ENCODE data around the gene TRPV5.
A peak's percentile ranks its signal among the peaks of the same experiment; 100 is the strongest.

TRPV5 gene

GRCh38 chr7:142882338-142882678 lies 51.2 kb downstream of the TRPV5 start:
- Histone ChIP-seq H3K36me3 (ENCODE audit: low read depth) (no peaks in the 10 kb centered on the region), H3K4me1 (ENCODE audit: insufficient read depth, poor library complexity, severe bottlenecking) (no peaks in the 10 kb centered on the region), H3K27me3 (ENCODE audit: insufficient read depth, poor library complexity, severe bottlenecking) (peaks cover 9% of the 10 kb centered on the region), H3K4me3 (ENCODE audit: severe bottlenecking) (no peak overlapping the region), H3K9me3 (ENCODE audit: severe bottlenecking) (no peaks in the 10 kb centered on the region), H3K27ac (ENCODE audit: poor library complexity, severe bottlenecking) (no peak overlapping the region)
- TF ChIP-seq, protein P1, sequence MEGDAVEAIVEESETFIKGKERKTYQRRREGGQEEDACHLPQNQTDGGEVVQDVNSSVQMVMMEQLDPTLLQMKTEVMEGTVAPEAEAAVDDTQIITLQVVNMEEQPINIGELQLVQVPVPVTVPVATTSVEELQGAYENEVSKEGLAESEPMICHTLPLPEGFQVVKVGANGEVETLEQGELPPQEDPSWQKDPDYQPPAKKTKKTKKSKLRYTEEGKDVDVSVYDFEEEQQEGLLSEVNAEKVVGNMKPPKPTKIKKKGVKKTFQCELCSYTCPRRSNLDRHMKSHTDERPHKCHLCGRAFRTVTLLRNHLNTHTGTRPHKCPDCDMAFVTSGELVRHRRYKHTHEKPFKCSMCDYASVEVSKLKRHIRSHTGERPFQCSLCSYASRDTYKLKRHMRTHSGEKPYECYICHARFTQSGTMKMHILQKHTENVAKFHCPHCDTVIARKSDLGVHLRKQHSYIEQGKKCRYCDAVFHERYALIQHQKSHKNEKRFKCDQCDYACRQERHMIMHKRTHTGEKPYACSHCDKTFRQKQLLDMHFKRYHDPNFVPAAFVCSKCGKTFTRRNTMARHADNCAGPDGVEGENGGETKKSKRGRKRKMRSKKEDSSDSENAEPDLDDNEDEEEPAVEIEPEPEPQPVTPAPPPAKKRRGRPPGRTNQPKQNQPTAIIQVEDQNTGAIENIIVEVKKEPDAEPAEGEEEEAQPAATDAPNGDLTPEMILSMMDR (IDR thresholded peaks at IDR 0.05; ENCODE audit: poor library complexity, severe bottlenecking) = no peak
- DNase-seq (ENCODE audit: low spot score) (no peak), ATAC-seq (ENCODE audit: low read depth) (no peak)

- no peak overlapping the region for H3K4me3 ChIP-seq (ENCODE audit: severe bottlenecking)
- DNase-seq (ENCODE audit: low spot score) = no peak
- no peaks in the 10 kb centered on the region for H3K9me3 ChIP-seq (ENCODE audit: severe bottlenecking)
- no peaks in the 10 kb centered on the region for H3K4me1 ChIP-seq (ENCODE audit: insufficient read depth, poor library complexity, severe bottlenecking)
- no peak for ATAC-seq (ENCODE audit: low read depth)
- no peak overlapping the region for H3K27ac ChIP-seq (ENCODE audit: poor library complexity, severe bottlenecking)
- no peaks in the 10 kb centered on the region for H3K36me3 ChIP-seq (ENCODE audit: low read depth)
- H3K27me3 ChIP-seq (ENCODE audit: insufficient read depth, poor library complexity, severe bottlenecking) = peaks cover 9% of the 10 kb centered on the region
- TF ChIP-seq, protein P1 (IDR thresholded peaks at IDR 0.05; ENCODE audit: poor library complexity, severe bottlenecking) = no peak
Measured at GRCh38 chr7:142881586-142882337, 51.8 kb downstream of the TRPV5 start.

GRCh38 chr7:142880876-142881505 lies 52.6 kb downstream of the TRPV5 start:
- TF ChIP-seq, protein P1 (IDR thresholded peaks at IDR 0.05; ENCODE audit: poor library complexity, severe bottlenecking) = peak; percentile 64
- Histone ChIP-seq H3K36me3 (ENCODE audit: low read depth) (no peaks in the 10 kb centered on the region), H3K4me1 (ENCODE audit: insufficient read depth, poor library complexity, severe bottlenecking) (no peaks in the 10 kb centered on the region), H3K4me3 (ENCODE audit: severe bottlenecking) (no peak overlapping the region), H3K27me3 (ENCODE audit: insufficient read depth, poor library complexity, severe bottlenecking) (peaks cover 9% of the 10 kb centered on the region), H3K9me3 (ENCODE audit: severe bottlenecking) (no peaks in the 10 kb centered on the region), H3K27ac (ENCODE audit: poor library complexity, severe bottlenecking) (no peak overlapping the region)
- DNase-seq (ENCODE audit: low spot score) (no peak), ATAC-seq (ENCODE audit: low read depth) (peak; percentile 22; the same call in 1 of the 3 replicates)

GRCh38 chr7:142879060-142879459 lies 54.5 kb downstream of the TRPV5 start:
- ATAC-seq (ENCODE audit: low read depth) = no peak
- Histone ChIP-seq H3K4me3 (ENCODE audit: severe bottlenecking) (no peak overlapping the region), H3K27ac (ENCODE audit: poor library complexity, severe bottlenecking) (no peak overlapping the region), H3K36me3 (ENCODE audit: low read depth) (no peaks in the 10 kb centered on the region), H3K4me1 (ENCODE audit: insufficient read depth, poor library complexity, severe bottlenecking) (no peaks in the 10 kb centered on the region), H3K9me3 (ENCODE audit: severe bottlenecking) (no peaks in the 10 kb centered on the region), H3K27me3 (ENCODE audit: insufficient read depth, poor library complexity, severe bottlenecking) (peaks cover 9% of the 10 kb centered on the region)
- TF ChIP-seq, protein P1 (IDR thresholded peaks at IDR 0.05; ENCODE audit: poor library complexity, severe bottlenecking) = no peak
- no peak for DNase-seq (ENCODE audit: low spot score)

DNA sequence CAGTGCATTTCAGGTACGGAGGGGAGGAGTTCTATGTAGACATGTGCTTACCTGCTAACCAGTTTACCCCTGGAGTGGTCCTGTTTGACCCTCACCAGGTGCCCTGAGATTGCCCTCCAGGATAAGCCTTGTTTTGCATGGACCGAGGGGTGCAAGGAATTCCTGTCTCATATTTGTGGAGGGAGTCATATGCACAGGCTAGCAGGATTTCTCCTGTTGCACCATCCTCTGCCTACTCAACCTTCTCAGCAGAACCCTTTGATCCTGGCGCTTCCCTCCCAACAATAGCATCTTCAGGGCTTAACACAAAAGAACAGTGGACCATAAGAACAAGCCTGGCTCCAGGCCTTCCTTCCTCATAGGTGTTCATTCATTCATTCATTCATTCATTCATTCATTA lies 55.2 kb downstream of the TRPV5 start:
- H3K36me3 ChIP-seq (ENCODE audit: low read depth) = no peaks in the 10 kb centered on the region
- no peak for DNase-seq (ENCODE audit: low spot score)
- TF ChIP-seq, protein P1 (IDR thresholded peaks at IDR 0.05; ENCODE audit: poor library complexity, severe bottlenecking) = no peak
- no peak overlapping the region for H3K4me3 ChIP-seq (ENCODE audit: severe bottlenecking)
- H3K9me3 ChIP-seq (ENCODE audit: severe bottlenecking) = no peaks in the 10 kb centered on the region
- no peak for ATAC-seq (ENCODE audit: low read depth)
- H3K27ac ChIP-seq (ENCODE audit: poor library complexity, severe bottlenecking) = no peak overlapping the region
- no peaks in the 10 kb centered on the region for H3K4me1 ChIP-seq (ENCODE audit: insufficient read depth, poor library complexity, severe bottlenecking)
- H3K27me3 ChIP-seq (ENCODE audit: insufficient read depth, poor library complexity, severe bottlenecking) = peaks cover 9% of the 10 kb centered on the region

Data from RWPE2 (cell line).